ENCODE measurements around the gene DIP2A.

The DIP2A gene

DNA sequence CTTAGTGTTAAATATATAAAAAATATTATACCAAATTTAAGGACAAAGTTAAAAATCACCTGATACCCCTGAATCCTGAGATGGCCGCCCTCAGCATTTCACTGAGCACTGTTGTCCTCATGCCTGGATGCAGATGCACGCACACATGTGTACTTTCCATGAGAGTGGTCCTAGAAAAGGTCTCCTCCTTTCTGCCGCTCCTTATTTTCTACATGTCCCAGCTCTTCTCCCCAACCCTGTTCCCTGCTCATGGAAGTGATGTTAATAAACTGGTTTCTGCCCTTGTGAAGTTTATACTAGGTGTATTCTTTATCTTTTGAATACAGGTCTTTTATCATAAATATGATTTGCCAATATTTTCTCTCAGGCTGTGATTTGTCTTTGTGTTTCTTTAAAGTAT is 32.9 kb downstream of the DIP2A start:
- DNase-seq: no peak
- Histone ChIP-seq H3K4me3 (ENCODE audit: insufficient read depth, low read depth, low read length, poor library complexity, severe bottlenecking) (no peak overlapping the region), H3K9me3 (ENCODE audit: control insufficient read depth, low read length) (no peaks in the 10 kb centered on the region), H3K27ac (ENCODE audit: insufficient read depth, low read length, poor library complexity, severe bottlenecking) (no peak overlapping the region), H3K27me3 (replicated peaks; ENCODE audit: control insufficient read depth, insufficient read depth, low read length, poor library complexity, severe bottlenecking) (no peaks in the 10 kb centered on the region), H3K4me1 (ENCODE audit: control insufficient read depth, insufficient read depth, low read length, poor library complexity, severe bottlenecking) (no peaks in the 10 kb centered on the region), H3K36me3 (ENCODE audit: control insufficient read depth, insufficient read depth, low read length) (peaks cover 43% of the 10 kb centered on the region)

DNA sequence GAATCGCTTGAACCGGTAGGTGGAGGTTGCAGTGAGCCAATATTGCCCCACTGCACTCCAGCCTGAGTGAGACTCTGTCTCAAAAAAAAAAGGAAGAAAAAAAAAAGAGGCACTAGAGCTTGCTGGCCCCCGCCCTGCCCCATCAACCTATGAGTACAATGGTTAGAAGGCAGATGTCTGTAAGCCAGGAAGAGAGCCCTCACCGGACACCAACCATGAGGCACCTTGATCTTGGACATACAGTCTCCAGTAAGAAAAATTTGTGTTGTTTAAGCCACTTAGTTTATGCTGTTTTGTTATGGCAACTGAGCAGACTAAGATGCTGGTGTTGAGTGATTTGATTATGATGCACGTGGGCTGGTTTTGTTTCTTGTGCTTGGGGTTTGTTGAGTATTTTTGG is 34.2 kb downstream of the DIP2A start:
- H3K4me3 ChIP-seq (ENCODE audit: insufficient read depth, low read depth, low read length, poor library complexity, severe bottlenecking): no peak overlapping the region
- no peaks in the 10 kb centered on the region for H3K27me3 ChIP-seq (replicated peaks; ENCODE audit: control insufficient read depth, insufficient read depth, low read length, poor library complexity, severe bottlenecking)
- peaks cover 46% of the 10 kb centered on the region for H3K36me3 ChIP-seq (ENCODE audit: control insufficient read depth, insufficient read depth, low read length)
- H3K9me3 ChIP-seq (ENCODE audit: control insufficient read depth, low read length): no peaks in the 10 kb centered on the region
- no peak overlapping the region for H3K27ac ChIP-seq (ENCODE audit: insufficient read depth, low read length, poor library complexity, severe bottlenecking)
- no peaks in the 10 kb centered on the region for H3K4me1 ChIP-seq (ENCODE audit: control insufficient read depth, insufficient read depth, low read length, poor library complexity, severe bottlenecking)
- DNase-seq: no peak

- Histone ChIP-seq H3K4me1 (ENCODE audit: control insufficient read depth, insufficient read depth, low read length, poor library complexity, severe bottlenecking) (no peaks in the 10 kb centered on the region), H3K9me3 (ENCODE audit: control insufficient read depth, low read length) (no peaks in the 10 kb centered on the region), H3K27ac (ENCODE audit: insufficient read depth, low read length, poor library complexity, severe bottlenecking) (no peak overlapping the region), H3K27me3 (replicated peaks; ENCODE audit: control insufficient read depth, insufficient read depth, low read length, poor library complexity, severe bottlenecking) (no peaks in the 10 kb centered on the region), H3K36me3 (ENCODE audit: control insufficient read depth, insufficient read depth, low read length) (peaks cover 55% of the 10 kb centered on the region), H3K4me3 (ENCODE audit: insufficient read depth, low read depth, low read length, poor library complexity, severe bottlenecking) (no peak overlapping the region)
- no peak for DNase-seq
Measured at GRCh38 chr21:46493828-46494227, 35.1 kb downstream of the DIP2A start.

GRCh38 chr21:46498335-46499050 is 39.8 kb downstream of the DIP2A start:
- no peak overlapping the region for H3K27ac ChIP-seq (ENCODE audit: insufficient read depth, low read length, poor library complexity, severe bottlenecking)
- no peak overlapping the region for H3K4me3 ChIP-seq (ENCODE audit: insufficient read depth, low read depth, low read length, poor library complexity, severe bottlenecking)
- H3K36me3 ChIP-seq (ENCODE audit: control insufficient read depth, insufficient read depth, low read length): peaks cover 27% of the 10 kb centered on the region
- H3K9me3 ChIP-seq (ENCODE audit: control insufficient read depth, low read length): no peaks in the 10 kb centered on the region
- no peaks in the 10 kb centered on the region for H3K27me3 ChIP-seq (replicated peaks; ENCODE audit: control insufficient read depth, insufficient read depth, low read length, poor library complexity, severe bottlenecking)
- no peak for DNase-seq
- peaks cover 5% of the 10 kb centered on the region for H3K4me1 ChIP-seq (ENCODE audit: control insufficient read depth, insufficient read depth, low read length, poor library complexity, severe bottlenecking)

DNA sequence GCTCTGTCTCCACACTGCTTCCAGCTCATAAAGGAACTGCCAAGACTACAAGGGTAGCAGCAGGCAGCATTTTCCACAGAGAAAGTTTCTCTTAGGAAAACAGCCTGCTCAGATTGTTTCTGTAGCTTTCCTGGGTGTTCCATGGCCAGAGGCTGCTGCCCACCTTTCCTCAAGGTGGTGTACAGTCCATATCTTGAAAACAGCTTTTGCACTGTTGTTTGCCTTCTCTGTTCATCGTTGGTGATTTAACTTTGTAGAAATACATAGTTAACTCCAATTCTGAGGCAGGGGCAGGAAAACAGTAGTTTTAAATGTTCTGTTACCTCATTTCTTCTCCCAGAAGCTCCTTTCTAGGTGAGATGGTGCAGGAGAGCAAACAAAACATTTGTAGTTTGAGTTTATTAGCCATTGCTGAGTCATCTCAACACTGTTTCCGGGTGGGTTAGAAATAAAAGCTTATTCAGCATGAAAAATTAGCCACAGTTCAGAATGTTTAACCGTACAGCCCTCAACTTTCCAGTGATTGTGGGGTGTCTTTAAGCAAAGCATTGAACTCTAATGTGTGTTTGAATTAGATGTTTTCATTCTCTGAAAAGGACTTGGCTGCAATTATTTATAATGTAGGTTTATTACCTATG is 41.7 kb downstream of the DIP2A start:
- H3K36me3 ChIP-seq (ENCODE audit: control insufficient read depth, insufficient read depth, low read length): peaks cover 25% of the 10 kb centered on the region
- no peaks in the 10 kb centered on the region for H3K27me3 ChIP-seq (replicated peaks; ENCODE audit: control insufficient read depth, insufficient read depth, low read length, poor library complexity, severe bottlenecking)
- H3K4me3 ChIP-seq (ENCODE audit: insufficient read depth, low read depth, low read length, poor library complexity, severe bottlenecking): no peak overlapping the region
- DNase-seq: no peak
- H3K9me3 ChIP-seq (ENCODE audit: control insufficient read depth, low read length): no peaks in the 10 kb centered on the region
- H3K4me1 ChIP-seq (ENCODE audit: control insufficient read depth, insufficient read depth, low read length, poor library complexity, severe bottlenecking): peaks cover 5% of the 10 kb centered on the region
- no peak overlapping the region for H3K27ac ChIP-seq (ENCODE audit: insufficient read depth, low read length, poor library complexity, severe bottlenecking)

- H3K4me3 ChIP-seq (ENCODE audit: insufficient read depth, low read depth, low read length, poor library complexity, severe bottlenecking): no peak overlapping the region
Measured at GRCh38 chr21:46503922-46504550, 45.3 kb downstream of the DIP2A start.

DNA sequence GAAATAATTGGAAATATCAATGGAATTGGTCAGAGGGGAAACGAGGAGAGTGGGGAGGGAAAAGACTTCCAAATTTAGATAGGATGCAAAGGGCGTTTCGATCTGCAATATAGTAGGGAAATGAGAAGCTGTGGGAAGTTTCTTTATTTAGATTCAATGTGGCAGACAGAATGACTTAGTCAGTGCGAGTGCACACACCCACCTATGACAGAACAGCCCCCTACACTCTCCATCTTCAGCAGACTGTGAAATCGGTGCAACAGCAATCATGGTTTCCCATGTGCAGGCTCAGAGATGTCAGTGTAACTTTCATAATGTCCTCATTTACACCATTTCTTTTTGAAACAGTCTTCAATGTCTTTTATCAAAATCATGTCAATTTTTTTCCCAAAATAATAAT is 46.0 kb downstream of the DIP2A start:
- Histone ChIP-seq H3K36me3 (ENCODE audit: control insufficient read depth, insufficient read depth, low read length) (peaks cover 11% of the 10 kb centered on the region), H3K27ac (ENCODE audit: insufficient read depth, low read length, poor library complexity, severe bottlenecking) (no peak overlapping the region), H3K4me3 (ENCODE audit: insufficient read depth, low read depth, low read length, poor library complexity, severe bottlenecking) (no peak overlapping the region), H3K9me3 (ENCODE audit: control insufficient read depth, low read length) (no peaks in the 10 kb centered on the region), H3K4me1 (ENCODE audit: control insufficient read depth, insufficient read depth, low read length, poor library complexity, severe bottlenecking) (peaks cover 5% of the 10 kb centered on the region), H3K27me3 (replicated peaks; ENCODE audit: control insufficient read depth, insufficient read depth, low read length, poor library complexity, severe bottlenecking) (no peaks in the 10 kb centered on the region)
- DNase-seq: no peak

More at GRCh38 chr21:46503922-46504550, 45.3 kb downstream of the DIP2A start:
- H3K4me1 ChIP-seq (ENCODE audit: control insufficient read depth, insufficient read depth, low read length, poor library complexity, severe bottlenecking): peaks cover 5% of the 10 kb centered on the region
- DNase-seq: no peak
- no peak overlapping the region for H3K27ac ChIP-seq (ENCODE audit: insufficient read depth, low read length, poor library complexity, severe bottlenecking)
- H3K36me3 ChIP-seq (ENCODE audit: control insufficient read depth, insufficient read depth, low read length): peaks cover 9% of the 10 kb centered on the region
- no peaks in the 10 kb centered on the region for H3K9me3 ChIP-seq (ENCODE audit: control insufficient read depth, low read length)
- H3K27me3 ChIP-seq (replicated peaks; ENCODE audit: control insufficient read depth, insufficient read depth, low read length, poor library complexity, severe bottlenecking): no peaks in the 10 kb centered on the region

- Histone ChIP-seq H3K4me3 (ENCODE audit: insufficient read depth, low read depth, low read length, poor library complexity, severe bottlenecking) (no peak overlapping the region), H3K4me1 (ENCODE audit: control insufficient read depth, insufficient read depth, low read length, poor library complexity, severe bottlenecking) (no peaks in the 10 kb centered on the region), H3K27ac (ENCODE audit: insufficient read depth, low read length, poor library complexity, severe bottlenecking) (no peak overlapping the region), H3K36me3 (ENCODE audit: control insufficient read depth, insufficient read depth, low read length) (peaks cover 26% of the 10 kb centered on the region), H3K27me3 (replicated peaks; ENCODE audit: control insufficient read depth, insufficient read depth, low read length, poor library complexity, severe bottlenecking) (no peaks in the 10 kb centered on the region), H3K9me3 (ENCODE audit: control insufficient read depth, low read length) (no peaks in the 10 kb centered on the region)
- DNase-seq: no peak
Measured at GRCh38 chr21:46507562-46507961, 48.9 kb downstream of the DIP2A start.

DNA sequence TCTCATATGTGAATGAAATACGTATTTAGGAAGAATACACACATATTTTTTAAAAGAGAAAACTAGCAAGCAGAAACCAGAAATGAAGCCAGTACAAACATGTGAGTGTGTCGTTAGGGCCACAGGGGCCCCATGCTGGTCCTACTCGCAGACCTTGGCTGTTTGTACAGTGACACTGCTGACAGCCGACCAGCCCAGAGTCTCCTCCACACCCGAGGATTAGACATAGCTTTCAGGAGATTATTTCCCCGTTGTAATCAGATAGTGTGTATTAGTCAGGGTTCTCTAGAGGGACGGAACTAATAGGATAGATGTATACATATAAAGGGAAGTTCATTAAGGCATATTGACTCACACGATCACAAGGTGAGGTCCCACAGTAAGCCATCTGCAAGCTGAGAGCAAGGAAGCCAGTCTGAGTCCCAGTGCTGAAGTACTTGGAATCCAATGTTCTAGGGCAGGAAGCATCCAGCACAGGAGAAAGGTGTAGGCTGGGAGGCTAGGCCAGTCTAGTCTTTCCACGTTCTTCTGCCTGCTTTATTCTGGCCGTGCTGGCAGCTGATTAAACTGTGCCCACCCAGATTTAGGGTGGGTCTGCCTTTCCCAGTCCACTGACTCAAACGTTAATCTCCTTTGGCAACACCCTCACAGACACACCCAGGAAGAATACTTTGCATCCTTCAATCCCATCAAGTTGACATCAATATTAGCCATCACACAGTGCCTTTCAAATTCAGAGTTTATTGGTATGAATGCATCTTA is 51.2 kb downstream of the DIP2A start:
- Histone ChIP-seq H3K27ac (ENCODE audit: insufficient read depth, low read length, poor library complexity, severe bottlenecking) (no peak overlapping the region), H3K9me3 (ENCODE audit: control insufficient read depth, low read length) (no peaks in the 10 kb centered on the region), H3K27me3 (replicated peaks; ENCODE audit: control insufficient read depth, insufficient read depth, low read length, poor library complexity, severe bottlenecking) (no peaks in the 10 kb centered on the region), H3K4me3 (ENCODE audit: insufficient read depth, low read depth, low read length, poor library complexity, severe bottlenecking) (no peak overlapping the region), H3K36me3 (ENCODE audit: control insufficient read depth, insufficient read depth, low read length) (peaks cover 20% of the 10 kb centered on the region), H3K4me1 (ENCODE audit: control insufficient read depth, insufficient read depth, low read length, poor library complexity, severe bottlenecking) (peaks cover 1% of the 10 kb centered on the region)
- DNase-seq: no peak

Data from effector memory CD4-positive, alpha-beta T cell (primary cell).